GM18858 (cell line): Measurements from ENCODE around the gene BCAN.
"Not testable (repeated sequence)": the region's sequence is repeated elsewhere in the genome, so short reads cannot be mapped to it uniquely, and the experiment has no call there.

Experiments used
- ATAC-seq: cut with Tn5 transposase; IDR thresholded peaks from one replicate; pipeline ENCODE4 v1.9.1; 2021; ENCODE audit not compliant: unreplicated experiment

BCAN gene

GRCh38 chr1:156616463-156616862, 25.5 kb upstream of the BCAN start:
- no peak for ATAC-seq

GRCh38 chr1:156618853-156619581, 22.9 kb upstream of the BCAN start, which contains the start of gene HAPLN2:
Gene HAPLN2 (plus strand): TSS chr1:156619415. CDS start chr1:156623491, 4,076 bp downstream.
- ATAC-seq = no peak

GRCh38 chr1:156619582-156619955, 22.3 kb upstream of the BCAN start:
- ATAC-seq = no peak

GRCh38 chr1:156622581-156623297, 19.2 kb upstream of the BCAN start:
- ATAC-seq = no peak

- ATAC-seq = no peak
Measured at GRCh38 chr1:156623946-156624813, 17.7 kb upstream of the BCAN start.

- no peak for ATAC-seq
Measured at GRCh38 chr1:156624814-156625435, 17.0 kb upstream of the BCAN start.

GRCh38 chr1:156625436-156626078, 16.4 kb upstream of the BCAN start:
- no peak for ATAC-seq

GRCh38 chr1:156626079-156626438, 15.9 kb upstream of the BCAN start:
- no peak for ATAC-seq

- ATAC-seq = no peak
Measured at GRCh38 chr1:156627313-156627880, 14.5 kb upstream of the BCAN start.

GRCh38 chr1:156629823-156630449, 12.0 kb upstream of the BCAN start:
- ATAC-seq = no peak

- ATAC-seq = not testable (repeated sequence)
Measured at GRCh38 chr1:156631152-156631551, 10.8 kb upstream of the BCAN start.

GRCh38 chr1:156632355-156632754, 9.6 kb upstream of the BCAN start:
- ATAC-seq = no peak

GRCh38 chr1:156638189-156638985, 3.5 kb upstream of the BCAN start:
- no peak for ATAC-seq

- ATAC-seq = no peak
Measured at GRCh38 chr1:156639601-156640101, 2.3 kb upstream of the BCAN start.

GRCh38 chr1:156640842-156641706, 843 bp upstream of the BCAN start:
- ATAC-seq = no peak

- no peak for ATAC-seq
Measured at GRCh38 chr1:156642265-156643048, 540 bp downstream of the BCAN start.
